ENCODE data around the gene GCFC2. TPM values are rescaled to one million over a fixed set of nuclear protein-coding genes. Genes with fewer than 3 reads are reported as not detected.

Gene GCFC2
- total RNA-seq, 1 experiment from 2014 or later = 22.5 TPM

GRCh38 chr2:75616406-75616805, 94.3 kb downstream of the GCFC2 start:
- Mint-ChIP-seq H3K36me3 (ENCODE audit: insufficient read depth, unreplicated experiment) (no peaks in the 10 kb centered on the region), H3K27ac (ENCODE audit: unreplicated experiment) (no peak overlapping the region), H3K9me3 (ENCODE audit: unreplicated experiment) (no peaks in the 10 kb centered on the region), H3K4me1 (ENCODE audit: low read depth, unreplicated experiment) (no peaks in the 10 kb centered on the region), H3K27me3 (ENCODE audit: insufficient read depth, unreplicated experiment) (peaks cover 23% of the 10 kb centered on the region), H3K4me3 (ENCODE audit: unreplicated experiment) (no peak overlapping the region)
- ChIA-PET POLR2A (no interaction called here), CTCF (no interaction called here)
- no peaks in the 10 kb centered on the region for H3K27me3 ChIP-seq (replicated peaks; ENCODE audit: control insufficient read depth, insufficient read depth, low read length)
- H3K4me3 ChIP-seq (ENCODE audit: low read depth, low read length) = no peak overlapping the region
- H3K4me1 ChIP-seq = no peaks in the 10 kb centered on the region
- intact Hi-C loops (cut with micrococcal nuclease; ENCODE audit: unreplicated experiment) = no loop called here
- DNase-seq = no peak
- no TSS peak for BruUV-seq (replicated peaks)
- H3K9me3 ChIP-seq = 0 out of 2 replicates have a peak, but pooled peaks cover 4% of the 10 kb centered on the region
- no peak for TF ChIP-seq CTCF (IDR thresholded peaks at IDR 0.05; ENCODE audit: insufficient read depth in 1 of 2, low read depth in 1 of 2, low read length in 1 of 2, severe bottlenecking in 1 of 2, unreplicated experiment in 1 of 2)
- H3K36me3 ChIP-seq (ENCODE audit: control insufficient read depth, insufficient read depth, low read length) = no peaks in the 10 kb centered on the region

- no peaks in the 10 kb centered on the region for H3K36me3 ChIP-seq (ENCODE audit: control insufficient read depth, insufficient read depth, low read length)
- no peak for TF ChIP-seq CTCF (IDR thresholded peaks at IDR 0.05; ENCODE audit: insufficient read depth in 1 of 2, low read depth in 1 of 2, low read length in 1 of 2, severe bottlenecking in 1 of 2, unreplicated experiment in 1 of 2)
- Mint-ChIP-seq H3K36me3 (ENCODE audit: insufficient read depth, unreplicated experiment) (no peaks in the 10 kb centered on the region), H3K27ac (ENCODE audit: unreplicated experiment) (no peak overlapping the region), H3K4me1 (ENCODE audit: low read depth, unreplicated experiment) (no peaks in the 10 kb centered on the region), H3K9me3 (ENCODE audit: unreplicated experiment) (no peaks in the 10 kb centered on the region), H3K27me3 (ENCODE audit: insufficient read depth, unreplicated experiment) (peaks cover 13% of the 10 kb centered on the region), H3K4me3 (ENCODE audit: unreplicated experiment) (no peak overlapping the region)
- no peaks in the 10 kb centered on the region; the same call in 1 of the 2 replicates for H3K27me3 ChIP-seq (replicated peaks; ENCODE audit: control insufficient read depth, insufficient read depth, low read length)
- intact Hi-C loops (cut with micrococcal nuclease; ENCODE audit: unreplicated experiment) = no loop called here
- 0 out of 2 replicates have a peak, but pooled peaks cover 4% of the 10 kb centered on the region for H3K9me3 ChIP-seq
- H3K4me3 ChIP-seq (ENCODE audit: low read depth, low read length) = no peak overlapping the region
- POLR2A ChIA-PET = no interaction called here
- no peak for DNase-seq
- no TSS peak for BruUV-seq (replicated peaks)
- no peaks in the 10 kb centered on the region for H3K4me1 ChIP-seq
- CTCF ChIA-PET = interaction anchor here (0.6 kb wide), 1 partner anchor 1116 kb away, joined by 5 read pairs; no protein-coding TSS in a partner anchor
Observed at GRCh38 chr2:75614162-75614651, 96.5 kb downstream of the GCFC2 start.

- Histone ChIP-seq H3K27me3 (replicated peaks; ENCODE audit: control insufficient read depth, insufficient read depth, low read length) (no peaks in the 10 kb centered on the region; the same call in 1 of the 2 replicates), H3K9me3 (0 out of 2 replicates have a peak, but pooled peaks cover 4% of the 10 kb centered on the region), H3K4me3 (ENCODE audit: low read depth, low read length) (no peak overlapping the region), H3K36me3 (ENCODE audit: control insufficient read depth, insufficient read depth, low read length) (no peaks in the 10 kb centered on the region), H3K4me1 (peaks cover 8% of the 10 kb centered on the region; the same call in 1 of the 2 replicates)
- H3K4me1 Mint-ChIP-seq (ENCODE audit: low read depth, unreplicated experiment) = peaks cover 4% of the 10 kb centered on the region
- H3K27me3 Mint-ChIP-seq (ENCODE audit: insufficient read depth, unreplicated experiment) = peaks cover 9% of the 10 kb centered on the region
- no peaks in the 10 kb centered on the region for H3K9me3 Mint-ChIP-seq (ENCODE audit: unreplicated experiment)
- no TSS peak for BruUV-seq (replicated peaks)
- H3K4me3 Mint-ChIP-seq (ENCODE audit: unreplicated experiment) = no peak overlapping the region
- ChIA-PET POLR2A (no interaction called here), CTCF (interaction anchor here (0.7 kb wide), 1 partner anchor 147 kb away, joined by 3 read pairs; no protein-coding TSS in a partner anchor)
- no peak for DNase-seq
- H3K36me3 Mint-ChIP-seq (ENCODE audit: insufficient read depth, unreplicated experiment) = no peaks in the 10 kb centered on the region
- no peak overlapping the region for H3K27ac Mint-ChIP-seq (ENCODE audit: unreplicated experiment)
- no peak for TF ChIP-seq CTCF (IDR thresholded peaks at IDR 0.05; ENCODE audit: insufficient read depth in 1 of 2, low read depth in 1 of 2, low read length in 1 of 2, severe bottlenecking in 1 of 2, unreplicated experiment in 1 of 2)
- intact Hi-C loops (cut with micrococcal nuclease; ENCODE audit: unreplicated experiment) = no loop called here
Observed at GRCh38 chr2:75612862-75613243, 97.9 kb downstream of the GCFC2 start.

Other genes starting within 250 kb of the GCFC2 start
- 0.25 and 0.53 TPM in 2 replicates for gene EVA1A, start 150.0 kb downstream of the GCFC2 start, total RNA-seq (2022)
- 57.8 and 64.8 TPM in 2 replicates for gene MRPL19, start 64.1 kb downstream of the GCFC2 start, total RNA-seq (2022)